ENCODE data around the gene SLC12A5. TPM values are rescaled to one million over a fixed set of nuclear protein-coding genes. Genes with fewer than 3 reads are reported as not detected.
A peak's percentile ranks its signal among the peaks of the same experiment; 100 is the strongest.

The SLC12A5 gene
- total and polyA plus RNA-seq, 2 donors (not counting 1 experiment from before 2014, with no cell fraction given), result 0.32 TPM; not detected in 1

DNA sequence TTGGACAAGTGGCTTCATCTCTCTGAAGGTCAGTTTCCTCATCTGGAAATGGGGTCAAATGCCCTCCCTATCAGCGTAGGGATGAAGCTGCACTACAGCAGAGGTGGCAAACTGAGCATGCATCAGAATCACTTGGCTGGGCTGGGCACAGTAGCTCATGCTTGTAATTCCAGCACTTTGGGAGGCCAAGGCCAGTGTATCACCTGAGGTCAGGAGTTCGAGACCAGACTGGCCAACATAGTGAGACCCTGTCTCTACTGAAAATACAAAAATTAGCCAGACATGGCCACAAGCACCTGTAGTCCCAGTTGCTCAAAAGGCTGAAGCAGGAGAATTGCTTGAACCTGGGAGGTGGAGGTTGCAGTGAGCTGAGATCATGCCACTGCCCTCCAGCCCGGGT, 27.0 kb upstream of the SLC12A5 start:
- Histone ChIP-seq H4K20me1 (ENCODE audit: control insufficient read depth, insufficient read depth, low read length, poor library complexity, severe bottlenecking) (no peaks in the 10 kb centered on the region), H3K9me3 (ENCODE audit: control extremely low read depth in 1 of 3, control insufficient read depth in 2 of 3, insufficient read depth in 1 of 3, low read length in 2 of 3) (no peaks in the 10 kb centered on the region), H3K27ac (ENCODE audit: low read length in 2 of 2) (no peak overlapping the region), H3K4me2 (replicated peaks; ENCODE audit: low read depth, low read length, poor library complexity, severe bottlenecking) (no peak overlapping the region), H3K4me1 (ENCODE audit: control insufficient read depth in 2 of 2, insufficient read depth in 2 of 2, low read length in 2 of 2) (peaks cover 62 to 69% of the 10 kb centered on the region in 2 donors), H3K4me3 (ENCODE audit: control extremely low read depth in 1 of 5, extremely low read depth in 1 of 5, insufficient read depth in 1 of 5, low read depth in 2 of 5, low read length in 4 of 5) (no peak overlapping the region), H2AFZ (ENCODE audit: insufficient read depth, low read depth, low read length, poor library complexity, severe bottlenecking) (no peak overlapping the region), H3K79me2 (ENCODE audit: control insufficient read depth, insufficient read depth, low read length) (no peaks in the 10 kb centered on the region), H3K36me3 (replicated peaks in 1 of 2; ENCODE audit: control extremely low read depth in 1 of 2, control insufficient read depth in 1 of 2, extremely low read depth in 1 of 2, insufficient read depth in 2 of 2, low read length in 1 of 2) (no peaks in the 10 kb centered on the region), H3K27me3 (replicated peaks in 1 of 4; ENCODE audit: control extremely low read depth in 1 of 4, control insufficient read depth in 3 of 4, insufficient read depth in 4 of 4, low read length in 3 of 4) (peaks cover 0 to 6% (median 0%) of the 10 kb centered on the region in 4 experiments), H3K9ac (ENCODE audit: low read length) (no peak overlapping the region)
- H3K27ac Mint-ChIP-seq, result no peak overlapping the region
- no peak overlapping the region for H3K4me3 Mint-ChIP-seq
- TF ChIP-seq EZH2 (IDR thresholded peaks at IDR 0.05; ENCODE audit: borderline replicate concordance, insufficient read depth, low read depth, low read length, poor library complexity, severe bottlenecking) (no peak), CTCF (IDR thresholded peaks at IDR 0.05) (no peak)
- POLR2A ChIA-PET, result no interaction called here
- WGBS (ENCODE audit: insufficient coverage), result 100% methylated on average over 1 of the region's 3 CpGs
- H3K4me1 Mint-ChIP-seq, result peaks cover 59% of the 10 kb centered on the region
- DNase-seq (no peak), ATAC-seq (ENCODE audit: low read depth) (no peak)
- H3K9me3 Mint-ChIP-seq (ENCODE audit: insufficient read depth), result no peaks in the 10 kb centered on the region
- intact Hi-C loops (cut with micrococcal nuclease), result no loop called here
- CTCF ChIA-PET, result interaction anchor here (0.6 to 1.3 kb wide), 4 partner anchors 10 to 21 kb away, joined by 3 to 4 read pairs (median 4); no protein-coding TSS in a partner anchor
- peaks cover 7% of the 10 kb centered on the region for H3K27me3 Mint-ChIP-seq

GRCh38 chr20:46004187-46004586, 24.8 kb upstream of the SLC12A5 start:
- CTCF ChIA-PET, result interaction anchor here (2.1 to 3.3 kb wide), 2 partner anchors 10 to 18 kb away, joined by 13 to 16 read pairs; no protein-coding TSS in a partner anchor
- no peak overlapping the region for H3K27ac Mint-ChIP-seq
- H3K36me3 ChIP-seq (replicated peaks in 1 of 2; ENCODE audit: control extremely low read depth in 1 of 2, control insufficient read depth in 1 of 2, extremely low read depth in 1 of 2, insufficient read depth in 2 of 2, low read length in 1 of 2), result no peaks in the 10 kb centered on the region
- H3K4me1 Mint-ChIP-seq, result peaks cover 61% of the 10 kb centered on the region
- H2AFZ ChIP-seq (ENCODE audit: insufficient read depth, low read depth, low read length, poor library complexity, severe bottlenecking), result no peak overlapping the region
- H3K9me3 Mint-ChIP-seq (ENCODE audit: insufficient read depth), result no peaks in the 10 kb centered on the region
- H3K4me3 ChIP-seq (ENCODE audit: control extremely low read depth in 1 of 5, extremely low read depth in 1 of 5, insufficient read depth in 1 of 5, low read depth in 2 of 5, low read length in 4 of 5), result peak overlapping the region in 1 of 5 experiments; percentile 21
- no peak overlapping the region for H3K27ac ChIP-seq (ENCODE audit: low read length in 2 of 2)
- H3K27me3 ChIP-seq (replicated peaks in 1 of 4; ENCODE audit: control extremely low read depth in 1 of 4, control insufficient read depth in 3 of 4, insufficient read depth in 4 of 4, low read length in 3 of 4), result peaks cover 0 to 11% (median 5%) of the 10 kb centered on the region in 4 experiments
- TF ChIP-seq CTCF (IDR thresholded peaks at IDR 0.05) (no peak), EZH2 (IDR thresholded peaks at IDR 0.05; ENCODE audit: borderline replicate concordance, insufficient read depth, low read depth, low read length, poor library complexity, severe bottlenecking) (no peak)
- no peak overlapping the region for H3K9ac ChIP-seq (ENCODE audit: low read length)
- H3K4me1 ChIP-seq (ENCODE audit: control insufficient read depth in 2 of 2, insufficient read depth in 2 of 2, low read length in 2 of 2), result peaks cover 70 to 73% of the 10 kb centered on the region in 2 donors
- H3K79me2 ChIP-seq (ENCODE audit: control insufficient read depth, insufficient read depth, low read length), result no peaks in the 10 kb centered on the region
- H3K4me3 Mint-ChIP-seq, result peak overlapping the region; percentile 79
- intact Hi-C loops (cut with micrococcal nuclease), result no loop called here
- no peak for DNase-seq
- no peaks in the 10 kb centered on the region for H4K20me1 ChIP-seq (ENCODE audit: control insufficient read depth, insufficient read depth, low read length, poor library complexity, severe bottlenecking)
- H3K27me3 Mint-ChIP-seq, result peaks cover 11% of the 10 kb centered on the region
- no peak for ATAC-seq (ENCODE audit: low read depth)
- WGBS (ENCODE audit: insufficient coverage), result 33% methylated on average over 3 of the region's 4 CpGs
- no peaks in the 10 kb centered on the region for H3K9me3 ChIP-seq (ENCODE audit: control extremely low read depth in 1 of 3, control insufficient read depth in 2 of 3, insufficient read depth in 1 of 3, low read length in 2 of 3)
- peak overlapping the region; percentile 70 for H3K4me2 ChIP-seq (replicated peaks; ENCODE audit: low read depth, low read length, poor library complexity, severe bottlenecking)
- POLR2A ChIA-PET, result interaction anchor here (0.6 kb wide), 1 partner anchor 10 kb away, joined by 3 read pairs; no protein-coding TSS in a partner anchor
